ENCODE results near the gene MCUB. TPM values are rescaled to one million over a fixed set of nuclear protein-coding genes. Genes with fewer than 3 reads are reported as not detected.
"Not testable (repeated sequence)": the region's sequence is repeated elsewhere in the genome, so short reads cannot be mapped to it uniquely, and the experiment has no call there.

Gene MCUB
- total RNA-seq, 1 experiment from 2014 or later: 3.7 TPM

DNA sequence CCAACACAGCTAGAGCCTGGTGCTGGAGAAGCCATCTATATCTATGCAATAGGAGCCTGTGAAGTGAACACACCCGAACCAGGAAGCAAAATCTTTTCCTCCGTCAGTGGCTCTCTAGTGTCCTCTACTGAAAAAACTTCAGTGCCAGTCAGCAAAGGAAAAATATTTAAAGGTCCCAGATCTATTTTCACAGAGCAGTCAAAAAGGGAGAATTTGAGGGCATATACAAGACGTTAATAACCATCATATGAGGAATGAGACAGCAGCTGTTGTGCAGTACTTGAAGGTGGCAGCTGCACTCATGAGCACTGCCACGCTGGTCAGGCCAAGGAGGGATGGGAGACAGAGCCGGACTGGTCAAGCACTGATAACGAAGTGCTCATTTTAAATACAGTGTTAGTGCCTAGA, 14.4 kb downstream of the MCUB start:
- in situ Hi-C loops (cut with HindIII; ENCODE audit: low pct_unique_long_range_greater_than_20kb, low sequenced_read_pairs): no loop called here
- DNase-seq (ENCODE audit: low read depth, low spot score): peak; percentile 61

DNA sequence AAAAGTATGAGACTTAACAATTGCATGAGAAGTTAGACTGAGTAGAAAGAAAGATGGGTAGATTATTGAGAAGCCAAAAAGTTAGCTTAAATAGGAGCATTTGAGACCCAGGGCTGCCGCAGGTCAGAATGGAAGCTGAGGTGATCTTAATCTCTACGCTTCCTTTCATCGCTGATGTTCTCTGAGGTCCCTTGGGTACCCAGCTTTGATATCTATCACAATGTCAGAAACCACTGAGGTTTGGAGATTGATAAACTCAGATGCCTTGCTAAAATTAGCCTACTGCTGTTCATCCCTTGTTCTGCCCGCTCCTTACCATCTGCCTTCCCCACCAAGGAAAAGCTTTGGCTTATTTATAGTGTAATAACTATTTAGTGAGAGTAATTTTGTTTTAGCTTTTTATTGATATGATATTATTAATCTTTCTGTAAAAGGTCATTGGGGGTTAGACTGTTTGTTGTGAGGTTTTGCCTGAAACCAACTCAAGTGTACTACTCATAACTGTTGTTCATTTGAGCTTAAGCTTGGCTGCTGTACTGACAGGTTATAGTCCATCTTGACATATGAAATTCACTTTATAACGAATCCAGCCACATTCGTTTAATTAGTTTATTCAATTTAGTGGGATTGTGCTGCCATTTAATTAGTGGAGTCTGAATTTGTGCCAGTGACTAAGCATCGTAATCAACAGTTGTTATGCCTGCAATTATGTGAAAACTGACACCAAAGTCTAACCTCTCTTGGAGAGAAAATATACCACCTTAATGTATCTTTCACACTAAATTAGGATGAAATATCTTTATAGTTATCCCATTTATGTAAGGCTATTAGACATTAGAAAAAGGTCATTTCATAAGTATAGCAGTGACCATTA, 15.1 kb downstream of the MCUB start:
- no peak for DNase-seq (ENCODE audit: low read depth, low spot score)
- in situ Hi-C loops (cut with HindIII; ENCODE audit: low pct_unique_long_range_greater_than_20kb, low sequenced_read_pairs): no loop called here

DNA sequence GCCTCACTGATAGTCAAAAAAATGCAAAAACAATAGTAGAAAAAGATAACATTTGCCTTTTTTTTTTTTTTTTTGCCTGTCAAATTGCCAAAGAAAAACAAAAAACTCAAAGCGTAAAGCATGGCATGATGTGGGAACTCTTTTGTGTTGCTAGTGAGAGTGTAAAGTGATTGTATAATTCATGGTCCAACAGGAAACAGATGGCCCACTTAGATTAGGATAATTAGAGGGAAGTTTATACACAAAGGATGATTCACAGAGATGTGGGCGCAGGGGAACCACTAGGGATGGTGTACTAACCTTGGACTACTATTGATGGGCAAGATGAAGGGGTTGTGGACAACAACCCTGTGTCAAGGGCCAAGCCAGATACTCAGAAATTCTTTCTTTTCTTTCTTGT, 16.4 kb downstream of the MCUB start:
- in situ Hi-C loops (cut with HindIII; ENCODE audit: low pct_unique_long_range_greater_than_20kb, low sequenced_read_pairs): no loop called here
- DNase-seq (ENCODE audit: low read depth, low spot score): no peak

DNA sequence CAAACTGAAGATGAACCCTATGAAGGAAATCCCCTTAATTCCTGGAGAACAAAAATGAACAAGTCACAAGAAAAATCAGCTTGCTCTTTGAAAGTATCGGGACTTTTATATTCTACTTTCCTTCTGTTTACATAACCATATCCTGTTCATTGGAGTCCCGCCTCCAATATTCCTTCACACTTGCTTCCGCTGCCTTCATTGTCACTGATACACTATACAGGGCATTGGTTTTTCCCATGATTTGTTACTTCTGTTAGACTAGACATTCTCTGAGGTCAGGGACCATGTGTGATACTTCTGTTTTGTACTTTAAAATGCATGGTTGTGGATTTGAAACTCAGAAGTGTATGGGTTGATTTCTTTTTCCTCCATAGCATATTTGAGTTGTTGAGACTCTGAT, 18.8 kb downstream of the MCUB start:
- in situ Hi-C loops (cut with HindIII; ENCODE audit: low pct_unique_long_range_greater_than_20kb, low sequenced_read_pairs): no loop called here
- no peak for DNase-seq (ENCODE audit: low read depth, low spot score)

- DNase-seq (ENCODE audit: low read depth, low spot score); in situ Hi-C loops (cut with HindIII; ENCODE audit: low pct_unique_long_range_greater_than_20kb, low sequenced_read_pairs): not testable (repeated sequence)
Measured at GRCh38 chr4:109579997-109580396, 20.0 kb downstream of the MCUB start.

DNA sequence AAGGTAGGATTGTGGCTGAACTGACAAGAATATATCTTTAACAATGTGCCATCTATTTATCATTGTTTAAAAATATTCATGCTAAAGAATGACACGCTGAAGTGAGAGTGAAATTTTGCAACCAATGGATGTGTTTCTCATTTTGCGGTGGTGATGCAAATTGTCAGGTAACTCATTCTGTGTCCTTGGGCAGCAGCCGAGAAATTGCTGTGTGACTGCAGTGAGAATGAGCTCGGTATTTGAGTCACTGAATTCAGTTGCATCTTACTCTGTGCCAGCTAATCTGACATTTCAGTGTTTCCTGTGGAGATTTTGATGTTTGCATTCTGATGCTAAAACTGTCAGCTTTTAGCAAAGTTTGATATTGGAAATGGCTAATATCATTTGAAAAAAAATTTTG, 28.1 kb downstream of the MCUB start:
- in situ Hi-C loops (cut with HindIII; ENCODE audit: low pct_unique_long_range_greater_than_20kb, low sequenced_read_pairs): no loop called here
- no peak for DNase-seq (ENCODE audit: low read depth, low spot score)

DNA sequence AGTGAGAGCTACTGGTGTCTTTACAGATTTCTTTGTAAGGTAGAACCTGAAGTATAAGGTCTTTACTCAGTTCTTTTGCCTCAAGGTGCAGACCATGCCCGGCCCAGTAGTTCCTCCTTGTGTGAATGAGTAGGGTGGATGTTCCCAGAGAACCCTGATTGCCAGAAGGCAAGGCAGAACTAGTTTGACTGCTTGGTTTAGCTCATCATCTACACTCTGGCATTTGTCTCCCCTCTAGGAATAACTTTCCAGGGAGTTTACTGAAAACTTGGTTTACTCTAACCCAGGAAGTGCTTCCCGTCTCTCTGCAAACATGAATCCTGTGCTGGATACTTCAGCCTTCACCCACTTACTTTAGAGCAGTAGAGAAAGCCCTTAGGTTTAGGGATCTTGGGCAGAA, 29.1 kb downstream of the MCUB start:
- DNase-seq (ENCODE audit: low read depth, low spot score): no peak
- in situ Hi-C loops (cut with HindIII; ENCODE audit: low pct_unique_long_range_greater_than_20kb, low sequenced_read_pairs): no loop called here

DNA sequence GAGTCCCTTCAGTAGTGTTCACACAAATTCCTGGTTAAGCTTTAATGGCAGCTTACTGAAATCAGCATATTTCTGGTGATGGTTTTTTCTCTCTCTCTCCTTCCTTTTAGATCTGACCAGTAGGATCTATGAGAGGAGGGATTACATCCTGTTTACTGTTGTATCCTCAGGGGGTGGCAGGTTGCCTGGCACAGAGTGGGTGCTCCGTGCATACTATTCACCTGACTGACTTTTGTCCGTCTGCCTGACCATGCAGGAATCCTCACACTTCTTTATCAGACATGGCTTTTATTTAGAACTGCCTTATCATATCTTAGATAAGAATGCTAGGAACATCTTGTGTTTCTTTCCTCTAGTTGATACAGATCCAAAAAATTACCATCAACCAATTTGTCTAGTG, 29.6 kb downstream of the MCUB start:
- in situ Hi-C loops (cut with HindIII; ENCODE audit: low pct_unique_long_range_greater_than_20kb, low sequenced_read_pairs): no loop called here
- no peak for DNase-seq (ENCODE audit: low read depth, low spot score)

- no peak for DNase-seq (ENCODE audit: low read depth, low spot score)
- in situ Hi-C loops (cut with HindIII; ENCODE audit: low pct_unique_long_range_greater_than_20kb, low sequenced_read_pairs): no loop called here
Measured at GRCh38 chr4:109590905-109591304, 30.9 kb downstream of the MCUB start.

DNA sequence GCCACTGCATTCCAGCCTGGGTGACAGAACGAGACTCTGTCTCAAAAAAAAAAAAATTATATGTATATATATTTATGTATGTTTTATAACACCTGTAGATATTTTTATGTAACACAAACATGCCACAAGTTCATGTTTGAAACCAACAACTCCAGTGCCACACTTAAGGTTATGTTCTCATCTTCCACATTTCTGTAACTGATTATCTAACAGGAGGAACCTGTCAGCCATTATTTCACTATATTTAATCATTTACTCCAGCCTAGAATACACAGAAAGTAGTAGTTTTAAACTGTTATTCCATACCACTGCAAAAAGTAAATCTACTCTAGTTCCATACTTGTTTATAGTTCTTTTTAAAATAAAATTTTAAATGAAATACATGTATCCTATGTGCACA, 32.3 kb downstream of the MCUB start:
- DNase-seq (ENCODE audit: low read depth, low spot score): no peak
- in situ Hi-C loops (cut with HindIII; ENCODE audit: low pct_unique_long_range_greater_than_20kb, low sequenced_read_pairs): no loop called here

DNA sequence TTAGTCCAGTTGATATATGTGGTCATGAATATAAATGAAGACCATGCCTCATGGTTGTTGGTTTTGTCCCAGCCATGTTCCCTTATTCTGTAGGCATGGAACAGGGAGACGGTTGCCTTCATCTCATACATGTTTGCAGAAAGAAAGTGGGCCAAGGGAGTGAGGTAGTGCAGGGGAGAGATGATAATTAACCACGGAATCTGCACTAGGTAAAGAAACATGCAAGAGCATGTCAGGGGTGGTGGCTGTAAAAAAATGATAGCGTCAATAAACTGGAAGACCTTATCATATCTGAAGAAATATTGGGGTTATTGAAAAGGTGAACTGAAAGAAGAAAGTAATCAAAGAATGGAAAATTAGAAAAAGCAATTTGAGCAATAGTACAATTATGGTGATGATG, 35.1 kb downstream of the MCUB start:
- DNase-seq (ENCODE audit: low read depth, low spot score); in situ Hi-C loops (cut with HindIII; ENCODE audit: low pct_unique_long_range_greater_than_20kb, low sequenced_read_pairs): not testable (repeated sequence)

GRCh38 chr4:109596420-109597085, 36.5 kb downstream of the MCUB start:
- in situ Hi-C loops (cut with HindIII; ENCODE audit: low pct_unique_long_range_greater_than_20kb, low sequenced_read_pairs): not testable (repeated sequence)
- peak; percentile 26 for DNase-seq (ENCODE audit: low read depth, low spot score)

GRCh38 chr4:109599046-109599652, 39.1 kb downstream of the MCUB start:
- no peak for DNase-seq (ENCODE audit: low read depth, low spot score)
- in situ Hi-C loops (cut with HindIII; ENCODE audit: low pct_unique_long_range_greater_than_20kb, low sequenced_read_pairs): no loop called here

DNA sequence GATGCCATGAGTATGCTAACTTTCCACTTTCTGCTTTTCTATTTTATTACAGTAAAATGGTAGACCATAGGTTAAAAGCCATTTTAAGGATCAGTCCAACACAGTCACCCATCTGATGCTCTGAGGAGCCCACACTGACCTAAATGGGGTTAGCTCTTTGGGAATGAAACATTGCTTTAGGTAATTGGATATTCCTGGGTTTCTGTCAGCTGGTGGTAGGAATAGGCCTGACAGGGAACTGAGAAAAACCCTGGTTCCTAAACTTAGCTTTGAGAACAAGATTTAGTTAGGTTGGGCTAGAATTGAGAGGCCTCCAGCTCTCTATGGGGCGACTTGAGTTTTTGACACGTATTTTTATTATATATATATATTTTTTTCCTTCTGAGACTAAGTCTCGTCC, 40.4 kb downstream of the MCUB start:
- no peak for DNase-seq (ENCODE audit: low read depth, low spot score)

GRCh38 chr4:109601336-109601735, 41.3 kb downstream of the MCUB start:
- no peak for DNase-seq (ENCODE audit: low read depth, low spot score)
- in situ Hi-C loops (cut with HindIII; ENCODE audit: low pct_unique_long_range_greater_than_20kb, low sequenced_read_pairs): no loop called here

More for the DNA sequence above, 40.4 kb downstream of the MCUB start:
- in situ Hi-C loops (cut with HindIII; ENCODE audit: low pct_unique_long_range_greater_than_20kb, low sequenced_read_pairs): no loop called here

- in situ Hi-C loops (cut with HindIII; ENCODE audit: low pct_unique_long_range_greater_than_20kb, low sequenced_read_pairs): no loop called here
- DNase-seq (ENCODE audit: low read depth, low spot score): no peak
Measured at GRCh38 chr4:109607976-109608375, 47.9 kb downstream of the MCUB start.

DNA sequence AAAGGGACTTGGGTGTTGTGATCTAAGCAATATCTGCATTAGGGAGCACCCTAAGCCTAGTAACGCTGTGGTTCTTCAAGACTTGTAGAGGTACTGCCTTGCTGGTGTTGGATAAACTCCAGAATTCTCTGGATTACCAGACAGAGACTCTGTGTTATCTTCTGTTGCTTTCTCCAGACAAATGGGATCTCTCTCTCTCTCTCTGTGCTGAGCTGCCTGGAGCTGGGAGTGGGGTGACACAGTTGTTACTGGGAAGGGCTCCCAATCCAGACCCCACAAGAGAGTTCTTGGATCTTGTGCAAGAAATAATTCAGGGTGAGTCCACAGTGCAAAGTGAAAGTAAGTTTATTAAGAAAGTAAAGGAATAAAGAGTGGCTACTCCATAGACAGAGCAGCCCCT, 48.8 kb downstream of the MCUB start:
- no peak for DNase-seq (ENCODE audit: low read depth, low spot score)
- in situ Hi-C loops (cut with HindIII; ENCODE audit: low pct_unique_long_range_greater_than_20kb, low sequenced_read_pairs): no loop called here

DNA sequence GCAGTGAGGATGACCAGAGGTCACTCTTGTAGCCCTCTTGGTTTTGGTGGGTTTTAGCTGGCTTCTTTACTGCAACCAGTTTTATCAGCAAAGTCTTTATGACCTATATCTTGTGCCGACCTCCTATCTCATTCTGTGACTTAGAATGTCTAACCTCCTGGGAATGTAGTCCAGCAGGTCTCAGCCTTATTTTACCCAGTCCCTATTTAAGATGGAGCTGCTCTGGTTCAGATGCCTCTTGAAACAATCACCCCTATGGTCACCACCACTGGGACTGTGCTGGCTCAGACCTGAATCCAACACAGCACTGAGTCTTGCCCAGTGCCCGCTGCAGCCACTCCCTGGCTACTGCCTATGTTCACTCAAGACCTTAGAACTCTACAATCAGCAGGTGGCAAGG, 49.4 kb downstream of the MCUB start:
- in situ Hi-C loops (cut with HindIII; ENCODE audit: low pct_unique_long_range_greater_than_20kb, low sequenced_read_pairs): no loop called here
- no peak for DNase-seq (ENCODE audit: low read depth, low spot score)

- in situ Hi-C loops (cut with HindIII; ENCODE audit: low pct_unique_long_range_greater_than_20kb, low sequenced_read_pairs): no loop called here
- DNase-seq (ENCODE audit: low read depth, low spot score): no peak
Measured at GRCh38 chr4:109610489-109610888, 50.4 kb downstream of the MCUB start.

Measured in SK-MEL-5 (cell line).